ENCODE data around the gene HACD2.

HACD2 gene

DNA sequence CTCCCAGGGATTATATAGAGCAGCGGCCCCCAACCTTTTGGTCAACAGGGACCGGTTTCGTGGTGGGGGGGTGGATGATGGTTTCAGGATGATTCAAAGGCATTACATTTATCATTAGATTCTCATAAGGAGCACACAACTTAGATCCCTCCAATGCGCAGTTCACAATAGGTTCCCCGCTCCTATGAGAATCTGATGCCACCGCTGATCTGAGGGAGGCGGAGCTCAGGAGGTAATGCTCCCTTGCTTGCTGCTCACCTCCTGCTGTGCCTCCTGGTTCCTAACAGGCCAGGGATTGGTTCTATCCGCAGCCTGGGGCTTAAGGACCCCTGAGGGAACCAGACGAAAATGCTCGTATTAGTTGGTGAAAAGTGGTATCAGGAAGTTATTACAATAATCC lies 1.3 kb upstream of the HACD2 start:
- no peaks in the 10 kb centered on the region for H3K9me3 ChIP-seq (ENCODE audit: control insufficient read depth, insufficient read depth, low read depth, low read length)
- H3K4me3 ChIP-seq (ENCODE audit: low read depth, low read length), result peak overlapping the region; percentile 82
- H3K36me3 ChIP-seq (ENCODE audit: control insufficient read depth in 2 of 2, insufficient read depth in 1 of 2, low read length in 2 of 2), result peaks cover 0 to 25% of the 10 kb centered on the region in 2 experiments; a peak in 1 of 3 replicates
- peak overlapping the region; percentile 95 for H3K27ac ChIP-seq (ENCODE audit: extremely low read depth, low read depth, low read length)
- ChIA-PET POLR2A (interaction anchor here (1.1 kb wide), 1 partner anchor 15 kb away, joined by 5 read pairs; no protein-coding TSS in a partner anchor), CTCF (no interaction called here)
- H3K4me1 ChIP-seq (ENCODE audit: control insufficient read depth, insufficient read depth, low read length), result peaks cover 3% of the 10 kb centered on the region; the same call in 1 of the 2 replicates
- TF ChIP-seq, protein P1, sequence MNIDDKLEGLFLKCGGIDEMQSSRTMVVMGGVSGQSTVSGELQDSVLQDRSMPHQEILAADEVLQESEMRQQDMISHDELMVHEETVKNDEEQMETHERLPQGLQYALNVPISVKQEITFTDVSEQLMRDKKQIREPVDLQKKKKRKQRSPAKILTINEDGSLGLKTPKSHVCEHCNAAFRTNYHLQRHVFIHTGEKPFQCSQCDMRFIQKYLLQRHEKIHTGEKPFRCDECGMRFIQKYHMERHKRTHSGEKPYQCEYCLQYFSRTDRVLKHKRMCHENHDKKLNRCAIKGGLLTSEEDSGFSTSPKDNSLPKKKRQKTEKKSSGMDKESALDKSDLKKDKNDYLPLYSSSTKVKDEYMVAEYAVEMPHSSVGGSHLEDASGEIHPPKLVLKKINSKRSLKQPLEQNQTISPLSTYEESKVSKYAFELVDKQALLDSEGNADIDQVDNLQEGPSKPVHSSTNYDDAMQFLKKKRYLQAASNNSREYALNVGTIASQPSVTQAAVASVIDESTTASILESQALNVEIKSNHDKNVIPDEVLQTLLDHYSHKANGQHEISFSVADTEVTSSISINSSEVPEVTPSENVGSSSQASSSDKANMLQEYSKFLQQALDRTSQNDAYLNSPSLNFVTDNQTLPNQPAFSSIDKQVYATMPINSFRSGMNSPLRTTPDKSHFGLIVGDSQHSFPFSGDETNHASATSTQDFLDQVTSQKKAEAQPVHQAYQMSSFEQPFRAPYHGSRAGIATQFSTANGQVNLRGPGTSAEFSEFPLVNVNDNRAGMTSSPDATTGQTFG (tag by site-specific recombination; IDR thresholded peaks at IDR 0.05; ENCODE audit: borderline replicate concordance), result no peak
- TF ChIP-seq ZBTB20 (tag by site-specific recombination; IDR thresholded peaks at IDR 0.05), result peak; percentile 73
- TF ChIP-seq ZNF677 (tag by site-specific recombination; IDR thresholded peaks at IDR 0.05), result no peak
- TF ChIP-seq OSR2 (tag by site-specific recombination; IDR thresholded peaks at IDR 0.05), result no peak
- peak; percentile 61; the same call in 1 of the 2 replicates for TF ChIP-seq ZNF423 (tag by site-specific recombination; IDR thresholded peaks at IDR 0.05)
- no peak for TF ChIP-seq PRDM1 (tag by site-specific recombination; IDR thresholded peaks at IDR 0.05)
- 0 out of 2 replicates have a peak, but pooled peaks have one; percentile 44 for TF ChIP-seq ZXDB (tag by site-specific recombination; IDR thresholded peaks at IDR 0.05)
- TF ChIP-seq ZNF37A (tag by site-specific recombination; IDR thresholded peaks at IDR 0.05), result no peak
- no peak for TF ChIP-seq ZNF324 (tag by site-specific recombination; IDR thresholded peaks at IDR 0.05)
- TF ChIP-seq ZNF138 (tag by site-specific recombination; IDR thresholded peaks at IDR 0.05; ENCODE audit: borderline replicate concordance), result no peak
- TF ChIP-seq ZFP41 (tag by site-specific recombination; IDR thresholded peaks at IDR 0.05; ENCODE audit: borderline replicate concordance), result no peak
- no peak for TF ChIP-seq ZNF48 (tag by site-specific recombination; IDR thresholded peaks at IDR 0.05)
- TF ChIP-seq, protein P2, sequence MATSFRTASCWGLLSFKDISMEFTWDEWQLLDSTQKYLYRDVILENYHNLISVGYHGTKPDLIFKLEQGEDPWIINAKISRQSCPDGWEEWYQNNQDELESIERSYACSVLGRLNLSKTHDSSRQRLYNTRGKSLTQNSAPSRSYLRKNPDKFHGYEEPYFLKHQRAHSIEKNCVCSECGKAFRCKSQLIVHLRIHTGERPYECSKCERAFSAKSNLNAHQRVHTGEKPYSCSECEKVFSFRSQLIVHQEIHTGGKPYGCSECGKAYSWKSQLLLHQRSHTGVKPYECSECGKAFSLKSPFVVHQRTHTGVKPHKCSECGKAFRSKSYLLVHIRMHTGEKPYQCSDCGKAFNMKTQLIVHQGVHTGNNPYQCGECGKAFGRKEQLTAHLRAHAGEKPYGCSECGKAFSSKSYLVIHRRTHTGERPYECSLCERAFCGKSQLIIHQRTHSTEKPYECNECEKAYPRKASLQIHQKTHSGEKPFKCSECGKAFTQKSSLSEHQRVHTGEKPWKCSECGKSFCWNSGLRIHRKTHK (tag by site-specific recombination; IDR thresholded peaks at IDR 0.05), result no peak
- TF ChIP-seq ZNF544 (tag by site-specific recombination; IDR thresholded peaks at IDR 0.05), result no peak
- TF ChIP-seq HOXD13 (CRISPR knock-in tag; IDR thresholded peaks at IDR 0.05; ENCODE audit: borderline replicate concordance), result no peak
- no peak for TF ChIP-seq ZFP37 (tag by site-specific recombination; IDR thresholded peaks at IDR 0.05)
- TF ChIP-seq KLF10 (tag by site-specific recombination; IDR thresholded peaks at IDR 0.05), result no peak
- TF ChIP-seq MEIS1 (CRISPR knock-in tag; IDR thresholded peaks at IDR 0.05; ENCODE audit: borderline replicate concordance), result no peak
- TF ChIP-seq ZNF791 (tag by site-specific recombination; IDR thresholded peaks at IDR 0.05), result no peak
- TF ChIP-seq ZEB2 (tag by site-specific recombination; IDR thresholded peaks at IDR 0.05), result no peak
- TF ChIP-seq ZNF10 (tag by site-specific recombination; IDR thresholded peaks at IDR 0.05), result no peak
- TF ChIP-seq, protein P3, sequence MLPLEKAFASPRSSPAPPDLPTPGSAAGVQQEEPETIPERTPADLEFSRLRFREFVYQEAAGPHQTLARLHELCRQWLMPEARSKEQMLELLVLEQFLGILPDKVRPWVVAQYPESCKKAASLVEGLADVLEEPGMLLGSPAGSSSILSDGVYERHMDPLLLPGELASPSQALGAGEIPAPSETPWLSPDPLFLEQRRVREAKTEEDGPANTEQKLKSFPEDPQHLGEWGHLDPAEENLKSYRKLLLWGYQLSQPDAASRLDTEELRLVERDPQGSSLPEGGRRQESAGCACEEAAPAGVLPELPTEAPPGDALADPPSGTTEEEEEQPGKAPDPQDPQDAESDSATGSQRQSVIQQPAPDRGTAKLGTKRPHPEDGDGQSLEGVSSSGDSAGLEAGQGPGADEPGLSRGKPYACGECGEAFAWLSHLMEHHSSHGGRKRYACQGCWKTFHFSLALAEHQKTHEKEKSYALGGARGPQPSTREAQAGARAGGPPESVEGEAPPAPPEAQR (tag by site-specific recombination; IDR thresholded peaks at IDR 0.05), result no peak
- TF ChIP-seq, protein P4, sequence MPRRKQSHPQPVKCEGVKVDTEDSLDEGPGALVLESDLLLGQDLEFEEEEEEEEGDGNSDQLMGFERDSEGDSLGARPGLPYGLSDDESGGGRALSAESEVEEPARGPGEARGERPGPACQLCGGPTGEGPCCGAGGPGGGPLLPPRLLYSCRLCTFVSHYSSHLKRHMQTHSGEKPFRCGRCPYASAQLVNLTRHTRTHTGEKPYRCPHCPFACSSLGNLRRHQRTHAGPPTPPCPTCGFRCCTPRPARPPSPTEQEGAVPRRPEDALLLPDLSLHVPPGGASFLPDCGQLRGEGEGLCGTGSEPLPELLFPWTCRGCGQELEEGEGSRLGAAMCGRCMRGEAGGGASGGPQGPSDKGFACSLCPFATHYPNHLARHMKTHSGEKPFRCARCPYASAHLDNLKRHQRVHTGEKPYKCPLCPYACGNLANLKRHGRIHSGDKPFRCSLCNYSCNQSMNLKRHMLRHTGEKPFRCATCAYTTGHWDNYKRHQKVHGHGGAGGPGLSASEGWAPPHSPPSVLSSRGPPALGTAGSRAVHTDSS (tag by site-specific recombination; IDR thresholded peaks at IDR 0.05), result no peak
- TF ChIP-seq ZNF274 (IDR thresholded peaks at IDR 0.05; ENCODE audit: low read length), result no peak
- no peak for TF ChIP-seq ZNF274 (tag by site-specific recombination; IDR thresholded peaks at IDR 0.05; ENCODE audit: borderline replicate concordance)
- TF ChIP-seq ZNF366 (tag by site-specific recombination; conservative IDR thresholded peaks at IDR 0.05), result no peak
- TF ChIP-seq IKZF3 (tag by site-specific recombination; IDR thresholded peaks at IDR 0.05), result peak; percentile 80
- no peak for TF ChIP-seq MYNN (tag by site-specific recombination; IDR thresholded peaks at IDR 0.05; ENCODE audit: borderline replicate concordance)
- no peak for TF ChIP-seq ZNF560 (tag by site-specific recombination; IDR thresholded peaks at IDR 0.05; ENCODE audit: borderline replicate concordance)
- no peak for TF ChIP-seq ZNF501 (tag by site-specific recombination; IDR thresholded peaks at IDR 0.05)
- TF ChIP-seq ZNF610 (tag by site-specific recombination; IDR thresholded peaks at IDR 0.05; ENCODE audit: borderline replicate concordance), result no peak
- no peak for TF ChIP-seq ZNF121 (tag by site-specific recombination; IDR thresholded peaks at IDR 0.05)
- TF ChIP-seq ZNF184 (tag by site-specific recombination; IDR thresholded peaks at IDR 0.05), result no peak
- no peak for TF ChIP-seq ZNF747 (tag by site-specific recombination; IDR thresholded peaks at IDR 0.05)
- no peak for TF ChIP-seq ZSCAN16 (tag by site-specific recombination; IDR thresholded peaks at IDR 0.05)

Data from HEK293 (cell line).